Daoy (cell line): Measurements from ENCODE around the gene FMNL3. TPM values are rescaled to one million over a fixed set of nuclear protein-coding genes. Genes with fewer than 3 reads are reported as not detected.
"Not testable (repeated sequence)": the region's sequence is repeated elsewhere in the genome, so short reads cannot be mapped to it uniquely, and the experiment has no call there.

Source experiments
- DNase-seq: peaks from one replicate; pipeline ENCODE4 v3.0.0-alpha.2; 2015; ENCODE audit warnings: low read depth
- total RNA-seq: library from RNA; depleted of rRNA; stranded (reverse); fragments of >200 nt; shearing (Covaris generic); gene quantifications from 2 replicates; pipeline ENCODE4 v1.2.3, GENCODE V29; 2014

The FMNL3 gene
- total RNA-seq, 1 experiment from 2014 or later, result 41.9 TPM

GRCh38 chr12:49717800-49718199 is 10.6 kb upstream of the FMNL3 start:
- DNase-seq, result not testable (repeated sequence)

- no peak for DNase-seq
These were observed 9.3 kb upstream of the FMNL3 start for GRCh38 chr12:49716553-49716952.

GRCh38 chr12:49713952-49714351 is 6.7 kb upstream of the FMNL3 start:
- not testable (repeated sequence) for DNase-seq

GRCh38 chr12:49708851-49709250 is 1.6 kb upstream of the FMNL3 start:
- DNase-seq, result no peak

GRCh38 chr12:49707812-49708147 is 575 bp upstream of the FMNL3 start:
- DNase-seq, result no peak

GRCh38 chr12:49706351-49707127 is 666 bp downstream of the FMNL3 start:
- peak; percentile 68 for DNase-seq

- DNase-seq, result peak; percentile 96
These were observed 1.6 kb downstream of the FMNL3 start for GRCh38 chr12:49705479-49706134.

GRCh38 chr12:49703647-49704137 is 3.5 kb downstream of the FMNL3 start:
- peak; percentile 93 for DNase-seq

GRCh38 chr12:49702676-49703215 is 4.5 kb downstream of the FMNL3 start:
- peak; percentile 59 for DNase-seq

GRCh38 chr12:49702009-49702408 is 5.2 kb downstream of the FMNL3 start:
- peak; percentile 19 for DNase-seq

GRCh38 chr12:49698619-49699545 is 8.3 kb downstream of the FMNL3 start:
- peak; percentile 84 for DNase-seq

GRCh38 chr12:49697808-49698207 is 9.4 kb downstream of the FMNL3 start:
- DNase-seq, result no peak

GRCh38 chr12:49696723-49697122 is 10.5 kb downstream of the FMNL3 start:
- no peak for DNase-seq

GRCh38 chr12:49693931-49694444 is 13.2 kb downstream of the FMNL3 start:
- DNase-seq, result no peak

GRCh38 chr12:49692851-49693250 is 14.4 kb downstream of the FMNL3 start:
- no peak for DNase-seq

- no peak for DNase-seq
These were observed 17.4 kb downstream of the FMNL3 start for GRCh38 chr12:49689785-49690184.

GRCh38 chr12:49689237-49689636 is 18.0 kb downstream of the FMNL3 start:
- DNase-seq, result no peak

- DNase-seq, result no peak
These were observed 19.3 kb downstream of the FMNL3 start for GRCh38 chr12:49687941-49688340.

- DNase-seq, result no peak
These were observed 22.8 kb downstream of the FMNL3 start for GRCh38 chr12:49684310-49684854.

- DNase-seq, result no peak
These were observed 23.5 kb downstream of the FMNL3 start for GRCh38 chr12:49683599-49684309.

- DNase-seq, result no peak
These were observed 27.1 kb downstream of the FMNL3 start for GRCh38 chr12:49680075-49680474.
